K562 (cell line): Measurements from ENCODE around the gene ITGB2. TPM values are rescaled to one million over a fixed set of nuclear protein-coding genes. Genes with fewer than 3 reads are reported as not detected.

ENCODE experiments used
- ATAC-seq: fragments of 200-7000 bp; cut with Tn5 transposase; 3 replicates; pipeline ENCODE4 v1.9.1; 2020; ENCODE audit warnings: moderate library complexity
- BruUV-seq: library from RNA; stranded (reverse); fragments of 400-500 nt; replicated peaks from 2 replicates; lab custom pipeline; 2021; lab: Mats Ljungman, UMichigan
- CTCF ChIA-PET: fragments of 300-600 bp; formaldehyde crosslinking; extraction: SDS; loops from one replicate; lab custom pipeline; 2021; ENCODE audit warnings: low intra/inter-chr PET ratio; lab: Yijun Ruan, JAX
- POLR2A ChIA-PET: fragments of 300-600, 350-650 bp; sonication (Branson Sonifier 250); formaldehyde crosslinking; extraction: SDS; loops from one replicate; lab custom pipeline; 2021; ENCODE audit warnings: antibody characterized with exemption, inconsistent platforms; lab: Yijun Ruan, JAX
- DNase-seq, 4 experiments: peaks; one replicate each; pipeline versions ENCODE4 v3.0.0 to v3.0.0-alpha.2; 2011 to 2018; ENCODE audit warnings: low spot score in 3 of 4, mixed read lengths in 3 of 4; ENCODE audit errors: extremely low read depth in 1 of 4
- FAIRE-seq: peaks from 2 replicates; lab custom pipeline; 2011; peaks lifted over from hg19 to GRCh38; lab: Jason Lieb, UNC
- H2AFZ ChIP-seq: 2 replicates; pipeline ENCODE4 v1.6.0; 2011; ENCODE audit warnings: low read depth, low read length, control low read depth, inconsistent platforms
- H3K27ac ChIP-seq: fragments of 200-600 bp; 3 replicates; pipeline ENCODE4 v1.8.0; 2011; ENCODE audit warnings: low read depth, mild to moderate bottlenecking, control low read depth, inconsistent platforms, low read length, moderate library complexity, mixed read lengths; ENCODE audit errors: extremely low read depth
- H3K27me3 ChIP-seq, 2 experiments: fragments of 300-600 bp in 1 of 2; 2 replicates in 1 of 2; 3 replicates in 1 of 2; pipeline versions ENCODE4 v1.6.0 to v1.8.0; 2011; ENCODE audit warnings: inconsistent platforms in 2 of 2, low read length in 2 of 2, mild to moderate bottlenecking in 1 of 2, mixed read lengths in 1 of 2, moderate library complexity in 1 of 2; ENCODE audit not compliant: control insufficient read depth in 2 of 2, insufficient read depth in 2 of 2
- H3K36me3 ChIP-seq: fragments of 300-600 bp; 3 replicates; pipeline ENCODE4 v1.8.0; 2011; ENCODE audit warnings: mild to moderate bottlenecking, low read length, inconsistent platforms; ENCODE audit not compliant: control insufficient read depth, insufficient read depth
- H3K4me1 ChIP-seq, 2 experiments: fragments of 200-600 bp in 1 of 2; replicated peaks in 1 of 2; 2 replicates in 1 of 2; 3 replicates in 1 of 2; pipeline versions ENCODE4 v1.5.1 to v1.8.0; 2011; ENCODE audit warnings: inconsistent platforms in 2 of 2, low read length in 2 of 2, mild to moderate bottlenecking in 1 of 2, mixed read lengths in 1 of 2, moderate library complexity in 1 of 2; ENCODE audit not compliant: control insufficient read depth in 2 of 2, insufficient read depth in 2 of 2
- H3K4me2 ChIP-seq: 2 replicates; pipeline ENCODE4 v1.6.1; 2011; ENCODE audit warnings: low read length, control low read depth, inconsistent platforms, mixed read lengths; ENCODE audit not compliant: insufficient read depth
- H3K4me3 ChIP-seq: fragments of 200-600 bp; sonication (generic), shearing (Covaris generic); 2 replicates; pipeline ENCODE4 v1.5.1; 2016; ENCODE audit warnings: control low read depth, inconsistent platforms
- H3K79me2 ChIP-seq: fragments of 200-600 bp; 3 replicates; pipeline ENCODE4 v1.8.0; 2011; ENCODE audit warnings: low read length, inconsistent platforms; ENCODE audit not compliant: control insufficient read depth, insufficient read depth
- H3K9ac ChIP-seq, 2 experiments: 2 replicates each; pipeline versions ENCODE4 v1.6.0 to v1.6.1; 2011; ENCODE audit warnings: low read depth in 2 of 2, low read length in 2 of 2, control low read depth in 1 of 2, inconsistent platforms in 1 of 2, mild to moderate bottlenecking in 1 of 2, mixed read lengths in 1 of 2; ENCODE audit not compliant: insufficient read depth in 1 of 2
- H3K9me1 ChIP-seq: one replicate; pipeline ENCODE4 v1.6.0; 2011; ENCODE audit warnings: inconsistent platforms, mild to moderate bottlenecking, low read length, moderate library complexity; ENCODE audit not compliant: control insufficient read depth, insufficient read depth
- H3K9me3 ChIP-seq: replicated peaks from 2 replicates; pipeline ENCODE4 v1.5.1; 2011; ENCODE audit warnings: low read depth, low read length, inconsistent platforms; ENCODE audit not compliant: control insufficient read depth, insufficient read depth
- H4K20me1 ChIP-seq: replicated peaks from 2 replicates; pipeline ENCODE4 v1.6.1; 2011; ENCODE audit warnings: low read length, inconsistent platforms, mixed read lengths; ENCODE audit not compliant: control insufficient read depth, insufficient read depth
- HDAC1 ChIP-seq, 2 experiments: fragments of 450-650 bp; IDR thresholded peaks; 2 replicates each; pipeline ENCODE4 v1.6.1; 2016 to 2017; ENCODE audit warnings: inconsistent platforms in 1 of 2, mild to moderate bottlenecking in 1 of 2, moderate library complexity in 1 of 2
- HIVEP1 ChIP-seq: fragments of 250-450 bp; sonication (Bioruptor Pico); IDR thresholded peaks from 2 replicates; pipeline ENCODE4 v1.4.0; 2020; ENCODE audit warnings: mild to moderate bottlenecking
- RBFOX2 ChIP-seq: fragments of 200-400 bp; formaldehyde crosslinking; IDR thresholded peaks from 2 replicates; pipeline ENCODE4 v1.6.1; 2017; ENCODE audit warnings: low read depth, mild to moderate bottlenecking, low read length, moderate library complexity
- RBM22 ChIP-seq: fragments of 200-400 bp; formaldehyde crosslinking; IDR thresholded peaks from 2 replicates; pipeline ENCODE4 v1.6.1; 2018; ENCODE audit warnings: low read length, low read depth; ENCODE audit not compliant: poor library complexity, severe bottlenecking
- WGBS: fragments of 100-300 bp; shearing (Covaris generic); methylation state at CpG from one replicate; pipeline ENCODE4 v1.1.6; 2016; ENCODE audit warnings: low coverage, mixed read lengths; ENCODE audit not compliant: insufficient coverage; ENCODE audit errors: missing lambda C conversion rate; 5-methylcytosine and 5-hydroxymethylcytosine counted together
- in situ Hi-C: fragments of 300-500 bp; cut with MboI; formaldehyde crosslinking; loops from 4 replicates; pipeline ENCODE4 v1.15.0; 2018; ENCODE audit warnings: inconsistent platforms, mixed read lengths
- intact Hi-C: fragments of 100-400 bp; cut with micrococcal nuclease; formaldehyde crosslinking; loops from 2 replicates; pipeline ENCODE4 v1.14.2; 2022
- polyA plus RNA-seq, 8 experiments: library from polyadenylated mRNA; depleted of rRNA in 4 of 8; stranded (reverse) in 5 of 8; unstranded in 3 of 8; fragments of >200 nt; fragmentation: Nextera tagmentation in 2 of 8; fragmentation: Illumina TruSeq in 1 of 8; extraction: Ambion mirVana in 2 of 8; extraction: Trizol in 1 of 8; gene quantifications; 2 replicates each; pipeline versions ENCODE4 v1.2.1 to v1.2.3, GENCODE V29; 2011 to 2014; ENCODE audit warnings: inconsistent platforms in 1 of 8, missing spikeins in 1 of 8
- total RNA-seq, 7 experiments: library from RNA; depleted of rRNA in 6 of 7; stranded (reverse); fragments of >200 nt in 6 of 7; fragmentation: Illumina TruSeq in 2 of 7; extraction: Trizol in 2 of 7; gene quantifications; 2 replicates each; pipeline versions ENCODE4 v1.2.1 to v1.2.3, GENCODE V29; 2011 to 2021; ENCODE audit warnings: low replicate concordance in 1 of 7

The ITGB2 gene
- total and polyA plus RNA-seq, 9 of the 15 experiments (the other 6 are each of a cell fraction or from before 2014, with no cell fraction given), result 0.07 to 1.3 (median 0.51) TPM; not detected in 2

DNA sequence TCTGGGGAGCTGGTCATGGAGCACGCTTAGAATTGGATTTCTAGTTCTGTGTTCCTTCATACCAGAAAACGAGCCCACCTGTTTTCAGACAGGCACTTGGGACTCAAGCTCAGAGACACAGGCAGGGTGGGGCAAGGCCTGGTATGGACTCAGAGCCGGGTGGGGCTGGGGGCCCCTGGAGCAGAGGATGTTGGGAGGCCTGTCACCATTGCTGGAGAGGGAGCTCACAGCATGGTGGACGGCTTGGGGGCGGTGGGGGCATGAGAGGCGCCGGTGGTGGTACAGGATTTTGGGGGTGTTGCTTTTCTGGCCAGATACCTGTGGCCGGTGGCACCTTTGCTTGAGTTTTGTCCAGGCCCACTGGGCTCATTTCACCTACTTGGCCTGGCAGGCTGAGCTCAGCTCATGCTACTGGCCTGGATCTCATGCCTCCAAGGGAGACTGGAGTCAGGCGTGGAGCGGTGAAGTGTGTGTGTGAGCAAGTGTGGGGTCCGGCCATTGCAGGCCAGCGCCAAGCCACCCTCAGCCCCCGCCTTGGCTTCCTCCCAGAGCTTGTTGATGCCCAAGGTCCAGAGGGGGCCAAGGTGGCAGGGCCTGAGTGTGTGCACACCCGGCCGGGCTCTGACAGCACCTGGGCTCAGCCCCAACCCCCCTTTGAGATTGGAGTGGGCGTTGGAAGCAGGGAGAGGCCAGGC lies 27.9 kb upstream of the ITGB2 start:
- CTCF ChIA-PET, result interaction anchor here (3.0 kb wide), 2 partner anchors 180 to 189 kb away, joined by 28 to 51 read pairs; no protein-coding TSS in a partner anchor
- H3K36me3 ChIP-seq, result peaks cover 94% of the 10 kb centered on the region; the same call in 2 of the 3 replicates
- no peak overlapping the region for H2AFZ ChIP-seq
- peak overlapping the region in 1 of 2 experiments; percentile 41; a peak in 1 of 4 replicates for H3K9ac ChIP-seq
- no peak overlapping the region for H3K4me3 ChIP-seq
- no peaks in the 10 kb centered on the region for H3K9me3 ChIP-seq
- 87% methylated on average over 16 of the region's 16 CpGs for WGBS
- peaks cover 5% of the 10 kb centered on the region for H3K9me1 ChIP-seq
- peaks cover 66% of the 10 kb centered on the region for H4K20me1 ChIP-seq
- TF ChIP-seq HIVEP1 (CRISPR knock-in tag) (no peak), RBM22 (peak; percentile 33)
- no peak for FAIRE-seq
- no peak overlapping the region for H3K27ac ChIP-seq
- in situ Hi-C loops, result loop anchor here (5.0 kb wide), 1 partner anchor 189 kb away; no protein-coding TSS in a partner anchor
- DNase-seq, result no peak
- peaks cover 89% of the 10 kb centered on the region for H3K79me2 ChIP-seq
- no peaks in the 10 kb centered on the region for H3K27me3 ChIP-seq
- no TSS peak for BruUV-seq
- POLR2A ChIA-PET, result interaction anchor here (0.6 to 1.3 kb wide), 6 partner anchors 9 to 314 kb away, joined by 3 to 4 read pairs (median 3); partner anchors contain the start of gene UBE2G2
- intact Hi-C loops, result loop anchor here (1.0 to 2.0 kb wide), 2 partner anchors 78 to 189 kb away; no protein-coding TSS in a partner anchor
- peaks cover 0 to 67% of the 10 kb centered on the region in 2 experiments; a peak in 2 of 5 replicates for H3K4me1 ChIP-seq
- H3K4me2 ChIP-seq, result no peak overlapping the region
- no peak for ATAC-seq

DNA sequence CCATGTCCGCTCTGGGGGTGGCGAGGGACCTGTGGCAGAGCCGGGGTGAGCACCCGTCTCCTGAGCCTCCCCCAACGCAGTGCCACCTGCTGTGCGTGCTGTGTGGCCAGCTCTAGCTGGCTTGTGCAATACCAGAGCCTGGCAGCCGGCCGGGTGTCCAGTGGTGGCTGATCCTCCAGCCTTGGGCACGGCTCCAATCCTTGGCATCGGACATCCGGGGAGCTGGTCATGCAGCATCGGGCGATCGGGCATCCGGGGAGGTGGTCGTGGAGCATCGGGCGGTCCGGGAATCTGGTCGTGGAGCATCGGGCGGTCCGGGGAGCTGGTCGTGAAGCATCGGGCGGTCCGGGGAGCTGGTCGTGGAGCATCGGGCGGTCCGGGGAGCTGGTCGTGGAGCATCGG lies 27.2 kb upstream of the ITGB2 start:
- DNase-seq, result no peak
- H3K27ac ChIP-seq, result no peak overlapping the region
- peaks cover 67% of the 10 kb centered on the region for H4K20me1 ChIP-seq
- no peak for FAIRE-seq
- WGBS, result 96% methylated on average over 23 of the region's 33 CpGs
- H3K9ac ChIP-seq, result no peak overlapping the region; a peak in 1 of 4 replicates
- H2AFZ ChIP-seq, result no peak overlapping the region
- no peak overlapping the region for H3K4me2 ChIP-seq
- in situ Hi-C loops, result loop anchor here (5.0 kb wide), 1 partner anchor 189 kb away; no protein-coding TSS in a partner anchor
- H3K79me2 ChIP-seq, result peaks cover 89% of the 10 kb centered on the region
- CTCF ChIA-PET, result interaction anchor here (3.0 kb wide), 1 partner anchor 190 kb away, joined by 51 read pairs; no protein-coding TSS in a partner anchor
- no peaks in the 10 kb centered on the region for H3K9me3 ChIP-seq
- ATAC-seq, result no peak
- H3K4me3 ChIP-seq, result no peak overlapping the region
- H3K27me3 ChIP-seq, result no peaks in the 10 kb centered on the region
- BruUV-seq, result no TSS peak
- peaks cover 5% of the 10 kb centered on the region for H3K9me1 ChIP-seq
- TF ChIP-seq RBM22 (peak; percentile 36), HDAC1 (IDR thresholded peaks at IDR 0.05) (no peak), RBFOX2 (peak; percentile 31)
- TF ChIP-seq, all 486 proteins: peak for 2
- H3K4me1 ChIP-seq, result peaks cover 0 to 60% of the 10 kb centered on the region in 2 experiments; a peak in 2 of 5 replicates
- intact Hi-C loops, result loop anchor here (2.0 kb wide), 1 partner anchor 79 kb away; no protein-coding TSS in a partner anchor
- POLR2A ChIA-PET, result interaction anchor here (0.6 to 1.1 kb wide), 5 partner anchors 10 to 628 kb away, joined by 3 read pairs; partner anchors contain the start of gene UBE2G2
- peaks cover 94% of the 10 kb centered on the region; the same call in 2 of the 3 replicates for H3K36me3 ChIP-seq
